Neural cell (in vitro differentiated cells): ENCODE measurements around the gene UBASH3A. TPM values are rescaled to one million over a fixed set of nuclear protein-coding genes. Genes with fewer than 3 reads are reported as not detected.

Experiments
- H2AFZ ChIP-seq: fragments of 200-600, 300-800 bp; sonication (generic), shearing (Covaris generic); 2 replicates; pipeline ENCODE4 v1.6.0; 2014; ENCODE audit warnings: low read depth, mild to moderate bottlenecking, antibody characterized with exemption, low read length, moderate library complexity
- H3F3A ChIP-seq: fragments of 200-600 bp; shearing (Covaris generic); 2 replicates; pipeline ENCODE4 v1.6.1; 2016; ENCODE audit warnings: mild to moderate bottlenecking, moderate library complexity, mixed read lengths, antibody characterized with exemption, low read length; ENCODE audit not compliant: insufficient read depth, poor library complexity, severe bottlenecking
- H3K27ac ChIP-seq: fragments of 200-600, 300-800 bp; sonication (generic), shearing (Covaris generic); 2 replicates; pipeline ENCODE4 v1.5.1; 2014; ENCODE audit warnings: mild to moderate bottlenecking, low read length, moderate library complexity
- H3K27me3 ChIP-seq: fragments of 300-800, 200-600 bp; sonication (generic), shearing (Covaris generic); 2 replicates; pipeline ENCODE4 v1.6.0; 2014; ENCODE audit warnings: mild to moderate bottlenecking, low read depth, low read length, moderate library complexity; ENCODE audit not compliant: insufficient read depth
- H3K36me3 ChIP-seq: fragments of 300-800, 200-600 bp; sonication (generic), shearing (Covaris generic); 2 replicates; pipeline ENCODE4 v1.5.1; 2014; ENCODE audit warnings: mild to moderate bottlenecking, antibody characterized with exemption, low read length, moderate library complexity; ENCODE audit not compliant: insufficient read depth
- H3K4me2 ChIP-seq: fragments of 300-800, 200-600 bp; sonication (generic), shearing (Covaris generic); 2 replicates; pipeline ENCODE4 v1.6.0; 2014; ENCODE audit warnings: mild to moderate bottlenecking, low read length
- H3K4me3 ChIP-seq: fragments of 300-800, 200-600 bp; sonication (generic), shearing (Covaris generic); 2 replicates; pipeline ENCODE4 v1.5.1; 2014; ENCODE audit warnings: mild to moderate bottlenecking, low read length, moderate library complexity
- H3K79me2 ChIP-seq: fragments of 200-600 bp; shearing (Covaris generic); replicated peaks from 2 replicates; pipeline ENCODE4 v1.6.0; 2014; ENCODE audit warnings: mild to moderate bottlenecking, low read length, moderate library complexity; ENCODE audit not compliant: insufficient read depth
- H3K9ac ChIP-seq: fragments of 300-800, 200-600 bp; sonication (generic), shearing (Covaris generic); 2 replicates; pipeline ENCODE4 v1.6.1; 2016; ENCODE audit warnings: mild to moderate bottlenecking, low read length, mixed read lengths
- H3K9me2 ChIP-seq: fragments of 200-600 bp; shearing (Covaris generic); 2 replicates; pipeline ENCODE4 v1.6.1; 2016; ENCODE audit warnings: mild to moderate bottlenecking, low read length, mixed read lengths; ENCODE audit not compliant: insufficient read depth
- H3K9me3 ChIP-seq: fragments of 200-600, 300-800 bp; sonication (generic), shearing (Covaris generic); 2 replicates; pipeline ENCODE4 v1.6.1; 2016; ENCODE audit warnings: mild to moderate bottlenecking, mixed run types, low read length, moderate library complexity, mixed read lengths
- H4K20me1 ChIP-seq: fragments of 200-600 bp; shearing (Covaris generic); 2 replicates; pipeline ENCODE4 v1.6.1; 2016; ENCODE audit warnings: mild to moderate bottlenecking, mixed run types; ENCODE audit not compliant: insufficient read depth
- EP300 ChIP-seq: fragments of 450-650 bp; conservative IDR thresholded peaks from 2 replicates; pipeline ENCODE4 v1.6.1; 2014; ENCODE audit warnings: antibody characterized with exemption, mild to moderate bottlenecking, moderate library complexity; ENCODE audit not compliant: poor library complexity, severe bottlenecking
- EZH2 ChIP-seq: fragments of 200-600, 300-800 bp; shearing (Covaris generic), sonication (generic); IDR thresholded peaks from 2 replicates; pipeline ENCODE4 v1.6.1; 2014; ENCODE audit warnings: antibody characterized with exemption, low read length, borderline replicate concordance, mild to moderate bottlenecking; ENCODE audit not compliant: insufficient read depth, poor library complexity, severe bottlenecking
- MXI1 ChIP-seq: fragments of 450-650 bp; conservative IDR thresholded peaks from 2 replicates; pipeline ENCODE4 v1.6.1; 2014; ENCODE audit warnings: antibody characterized with exemption, mild to moderate bottlenecking; ENCODE audit not compliant: poor library complexity, severe bottlenecking
- POLR2AphosphoS5 ChIP-seq: IDR thresholded peaks from 2 replicates; pipeline ENCODE4 v1.6.1; 2012
- RAD21 ChIP-seq: fragments of 450-650 bp; conservative IDR thresholded peaks from 2 replicates; pipeline ENCODE4 v1.6.1; 2014; ENCODE audit warnings: antibody characterized with exemption, mild to moderate bottlenecking, moderate library complexity
- SMC3 ChIP-seq: fragments of 450-650 bp; conservative IDR thresholded peaks from 2 replicates; pipeline ENCODE4 v1.6.1; 2014; ENCODE audit warnings: antibody characterized with exemption, mild to moderate bottlenecking, moderate library complexity; ENCODE audit not compliant: poor library complexity
- TAF1 ChIP-seq: IDR thresholded peaks from 2 replicates; pipeline ENCODE4 v1.6.1; 2012; ENCODE audit warnings: low read depth
- polyA plus RNA-seq: library from polyadenylated mRNA; depleted of rRNA; stranded (reverse); fragments of >200 nt; gene quantifications from 2 replicates; pipeline ENCODE4 v1.2.3, GENCODE V29; 2014
- TF ChIP-seq, protein P1 (sequence below): fragments of 450-650 bp; IDR thresholded peaks from 2 replicates; pipeline ENCODE4 v1.5.1; 2014; ENCODE audit warnings: antibody characterized with exemption, mild to moderate bottlenecking, moderate library complexity; ENCODE audit not compliant: poor library complexity, severe bottlenecking
- TF ChIP-seq, protein P2 (sequence below): IDR thresholded peaks from 2 replicates; pipeline ENCODE4 v1.6.1; 2012; ENCODE audit warnings: borderline replicate concordance

Gene UBASH3A
- polyA plus RNA-seq, 1 donor from 2014 or later, result not detected

DNA sequence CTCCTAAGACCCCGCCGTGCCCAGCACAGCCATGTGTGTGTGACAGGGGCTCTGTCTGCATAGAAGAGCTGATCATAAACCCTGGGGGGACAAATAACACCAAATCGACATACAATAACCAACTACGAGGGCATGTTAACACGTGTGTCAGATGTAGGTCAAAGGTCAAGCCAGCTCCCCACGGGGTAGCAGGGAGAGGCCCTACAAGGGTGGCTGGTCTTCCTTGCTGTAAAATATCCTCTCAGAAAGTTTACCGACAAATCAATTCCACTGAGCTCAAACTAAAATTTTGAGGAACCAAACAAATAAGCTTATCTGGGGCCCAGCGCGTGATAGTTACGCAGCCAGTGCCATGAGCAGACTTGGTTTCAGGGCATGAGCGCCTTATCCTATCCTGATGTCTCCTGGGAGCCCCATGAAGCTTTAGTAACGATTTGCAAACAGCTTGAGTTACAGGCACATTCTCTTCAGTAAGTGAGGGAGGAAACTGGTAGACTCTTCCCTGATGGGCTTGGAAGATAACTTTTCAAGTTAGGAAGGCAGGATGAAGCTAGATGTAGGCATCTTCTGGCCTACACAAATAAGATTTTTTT lies 5.2 kb upstream of the UBASH3A start:
- H3K4me2 ChIP-seq, result no peak overlapping the region
- TF ChIP-seq POLR2AphosphoS5, result no peak
- TF ChIP-seq, protein P1, sequence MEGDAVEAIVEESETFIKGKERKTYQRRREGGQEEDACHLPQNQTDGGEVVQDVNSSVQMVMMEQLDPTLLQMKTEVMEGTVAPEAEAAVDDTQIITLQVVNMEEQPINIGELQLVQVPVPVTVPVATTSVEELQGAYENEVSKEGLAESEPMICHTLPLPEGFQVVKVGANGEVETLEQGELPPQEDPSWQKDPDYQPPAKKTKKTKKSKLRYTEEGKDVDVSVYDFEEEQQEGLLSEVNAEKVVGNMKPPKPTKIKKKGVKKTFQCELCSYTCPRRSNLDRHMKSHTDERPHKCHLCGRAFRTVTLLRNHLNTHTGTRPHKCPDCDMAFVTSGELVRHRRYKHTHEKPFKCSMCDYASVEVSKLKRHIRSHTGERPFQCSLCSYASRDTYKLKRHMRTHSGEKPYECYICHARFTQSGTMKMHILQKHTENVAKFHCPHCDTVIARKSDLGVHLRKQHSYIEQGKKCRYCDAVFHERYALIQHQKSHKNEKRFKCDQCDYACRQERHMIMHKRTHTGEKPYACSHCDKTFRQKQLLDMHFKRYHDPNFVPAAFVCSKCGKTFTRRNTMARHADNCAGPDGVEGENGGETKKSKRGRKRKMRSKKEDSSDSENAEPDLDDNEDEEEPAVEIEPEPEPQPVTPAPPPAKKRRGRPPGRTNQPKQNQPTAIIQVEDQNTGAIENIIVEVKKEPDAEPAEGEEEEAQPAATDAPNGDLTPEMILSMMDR, result no peak
- TF ChIP-seq TAF1, result no peak
- TF ChIP-seq SMC3, result no peak
- no peak for TF ChIP-seq RAD21

GRCh38 chr21:42400525-42400924 lies 3.2 kb upstream of the UBASH3A start:
- Histone ChIP-seq H3K9me2 (no peaks in the 10 kb centered on the region), H3K27me3 (no peaks in the 10 kb centered on the region), H3K9me3 (no peaks in the 10 kb centered on the region), H3K79me2 (no peaks in the 10 kb centered on the region), H4K20me1 (no peaks in the 10 kb centered on the region), H3K4me2 (no peak overlapping the region), H3K4me3 (no peak overlapping the region), H3K9ac (no peak overlapping the region), H3K27ac (no peak overlapping the region), H3K36me3 (no peaks in the 10 kb centered on the region), H3F3A (no peaks in the 10 kb centered on the region), H2AFZ (no peak overlapping the region)
- TF ChIP-seq, protein P2, sequence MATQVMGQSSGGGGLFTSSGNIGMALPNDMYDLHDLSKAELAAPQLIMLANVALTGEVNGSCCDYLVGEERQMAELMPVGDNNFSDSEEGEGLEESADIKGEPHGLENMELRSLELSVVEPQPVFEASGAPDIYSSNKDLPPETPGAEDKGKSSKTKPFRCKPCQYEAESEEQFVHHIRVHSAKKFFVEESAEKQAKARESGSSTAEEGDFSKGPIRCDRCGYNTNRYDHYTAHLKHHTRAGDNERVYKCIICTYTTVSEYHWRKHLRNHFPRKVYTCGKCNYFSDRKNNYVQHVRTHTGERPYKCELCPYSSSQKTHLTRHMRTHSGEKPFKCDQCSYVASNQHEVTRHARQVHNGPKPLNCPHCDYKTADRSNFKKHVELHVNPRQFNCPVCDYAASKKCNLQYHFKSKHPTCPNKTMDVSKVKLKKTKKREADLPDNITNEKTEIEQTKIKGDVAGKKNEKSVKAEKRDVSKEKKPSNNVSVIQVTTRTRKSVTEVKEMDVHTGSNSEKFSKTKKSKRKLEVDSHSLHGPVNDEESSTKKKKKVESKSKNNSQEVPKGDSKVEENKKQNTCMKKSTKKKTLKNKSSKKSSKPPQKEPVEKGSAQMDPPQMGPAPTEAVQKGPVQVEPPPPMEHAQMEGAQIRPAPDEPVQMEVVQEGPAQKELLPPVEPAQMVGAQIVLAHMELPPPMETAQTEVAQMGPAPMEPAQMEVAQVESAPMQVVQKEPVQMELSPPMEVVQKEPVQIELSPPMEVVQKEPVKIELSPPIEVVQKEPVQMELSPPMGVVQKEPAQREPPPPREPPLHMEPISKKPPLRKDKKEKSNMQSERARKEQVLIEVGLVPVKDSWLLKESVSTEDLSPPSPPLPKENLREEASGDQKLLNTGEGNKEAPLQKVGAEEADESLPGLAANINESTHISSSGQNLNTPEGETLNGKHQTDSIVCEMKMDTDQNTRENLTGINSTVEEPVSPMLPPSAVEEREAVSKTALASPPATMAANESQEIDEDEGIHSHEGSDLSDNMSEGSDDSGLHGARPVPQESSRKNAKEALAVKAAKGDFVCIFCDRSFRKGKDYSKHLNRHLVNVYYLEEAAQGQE, result no peak
- TF ChIP-seq POLR2AphosphoS5 (no peak), TAF1 (no peak), SMC3 (no peak), EP300 (no peak), EZH2 (no peak), MXI1 (no peak), RAD21 (no peak)
- TF ChIP-seq, protein P1, result no peak

More for the DNA sequence above, 5.2 kb upstream of the UBASH3A start:
- Histone ChIP-seq H2AFZ (no peak overlapping the region), H3K4me3 (no peak overlapping the region), H3K27me3 (no peaks in the 10 kb centered on the region), H3K9me2 (no peaks in the 10 kb centered on the region), H3K9ac (no peak overlapping the region), H4K20me1 (no peaks in the 10 kb centered on the region), H3K79me2 (no peaks in the 10 kb centered on the region), H3F3A (no peaks in the 10 kb centered on the region), H3K9me3 (no peaks in the 10 kb centered on the region), H3K36me3 (no peaks in the 10 kb centered on the region), H3K27ac (no peak overlapping the region)
